PC-9 (cell line): ENCODE data around the gene AGBL4.

Experiments
- EZH2 ChIP-seq: fragments of 200-600 bp; sonication (generic); IDR thresholded peaks from 2 replicates; pipeline ENCODE4 v1.8.0; 2017; ENCODE audit warnings: antibody characterized with exemption, low read depth
- TF ChIP-seq, protein P1 (sequence below): fragments of 200-600 bp; sonication (generic); conservative IDR thresholded peaks from 2 replicates; pipeline ENCODE4 v1.6.1; 2017; ENCODE audit warnings: mixed run types, antibody characterized with exemption, mild to moderate bottlenecking, moderate library complexity

DNA sequence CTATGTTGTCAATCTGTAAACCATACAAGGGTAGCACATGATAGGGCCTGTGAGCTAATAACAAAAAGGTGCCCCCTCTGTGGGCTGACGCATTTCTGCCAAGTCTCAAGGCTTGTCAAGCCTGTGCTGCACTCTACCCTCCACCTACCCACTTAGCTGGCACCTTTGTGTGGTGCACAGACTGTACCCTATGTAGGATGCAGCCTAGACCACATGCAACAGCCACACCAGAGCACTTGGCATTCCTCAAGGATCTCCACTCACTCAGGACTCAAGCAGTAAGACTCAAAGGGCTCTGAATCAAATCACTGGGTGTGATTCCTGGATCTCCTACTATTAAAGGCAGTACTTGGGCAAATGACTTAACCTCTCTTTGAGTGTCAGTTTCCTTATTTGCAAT lies 1380.6 kb downstream of the AGBL4 start:
- TF ChIP-seq, protein P1, sequence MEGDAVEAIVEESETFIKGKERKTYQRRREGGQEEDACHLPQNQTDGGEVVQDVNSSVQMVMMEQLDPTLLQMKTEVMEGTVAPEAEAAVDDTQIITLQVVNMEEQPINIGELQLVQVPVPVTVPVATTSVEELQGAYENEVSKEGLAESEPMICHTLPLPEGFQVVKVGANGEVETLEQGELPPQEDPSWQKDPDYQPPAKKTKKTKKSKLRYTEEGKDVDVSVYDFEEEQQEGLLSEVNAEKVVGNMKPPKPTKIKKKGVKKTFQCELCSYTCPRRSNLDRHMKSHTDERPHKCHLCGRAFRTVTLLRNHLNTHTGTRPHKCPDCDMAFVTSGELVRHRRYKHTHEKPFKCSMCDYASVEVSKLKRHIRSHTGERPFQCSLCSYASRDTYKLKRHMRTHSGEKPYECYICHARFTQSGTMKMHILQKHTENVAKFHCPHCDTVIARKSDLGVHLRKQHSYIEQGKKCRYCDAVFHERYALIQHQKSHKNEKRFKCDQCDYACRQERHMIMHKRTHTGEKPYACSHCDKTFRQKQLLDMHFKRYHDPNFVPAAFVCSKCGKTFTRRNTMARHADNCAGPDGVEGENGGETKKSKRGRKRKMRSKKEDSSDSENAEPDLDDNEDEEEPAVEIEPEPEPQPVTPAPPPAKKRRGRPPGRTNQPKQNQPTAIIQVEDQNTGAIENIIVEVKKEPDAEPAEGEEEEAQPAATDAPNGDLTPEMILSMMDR, result no peak
- no peak for TF ChIP-seq EZH2
